Prostate gland (tissue), 2 donors: ENCODE measurements around the gene IFNLR1. TPM values are rescaled to one million over a fixed set of nuclear protein-coding genes. Genes with fewer than 3 reads are reported as not detected.
A peak's percentile ranks its signal among the peaks of the same experiment; 100 is the strongest.

Experiments used
- DNase-seq: peaks from one replicate; pipeline ENCODE4 v3.0.0-alpha.2; 2019; ENCODE audit warnings: low spot score
- H3K27ac ChIP-seq, 2 donors: fragments of 200-600 bp; sonication (generic); 2 replicates each; pipeline ENCODE4 v1.5.1; 2017 to 2019
- H3K27me3 ChIP-seq: fragments of 200-600 bp; sonication (generic); replicated peaks from 2 replicates; pipeline ENCODE4 v1.5.1; 2019; ENCODE audit not compliant: insufficient read depth
- H3K36me3 ChIP-seq, 2 donors: fragments of 200-600 bp; sonication (generic); 1 replicate in 1 of 2; 2 replicates in 1 of 2; pipeline versions ENCODE4 v1.5.1 to v1.8.1; 2017 to 2019
- H3K4me1 ChIP-seq: fragments of 200-600 bp; sonication (generic); replicated peaks from 2 replicates; pipeline ENCODE4 v1.5.1; 2019
- H3K4me3 ChIP-seq, 2 donors: fragments of 200-600 bp; sonication (generic); 2 replicates each; pipeline ENCODE4 v1.5.1; 2017 to 2019
- H3K9me3 ChIP-seq: fragments of 200-600 bp; sonication (generic); 2 replicates; pipeline ENCODE4 v1.5.1; 2017
- CTCF ChIP-seq, 4 experiments: fragments of 200-600 bp in 2 of 4; fragments of 450-650 bp in 2 of 4; sonication (generic) in 2 of 4; IDR thresholded peaks; 1 replicate in 3 of 4; 2 replicates in 1 of 4; pipeline ENCODE4 v1.5.1; 2016 to 2019; ENCODE audit warnings: antibody characterized with exemption in 4 of 4, mild to moderate bottlenecking in 2 of 4, moderate library complexity in 2 of 4
- POLR2A ChIP-seq: fragments of 450-650 bp; IDR thresholded peaks from one replicate; pipeline ENCODE4 v1.6.1; 2016; ENCODE audit warnings: antibody characterized with exemption, mild to moderate bottlenecking
- POLR2AphosphoS5 ChIP-seq: sonication (generic); formaldehyde crosslinking; IDR thresholded peaks from one replicate; pipeline ENCODE4 v1.6.1; 2017; ENCODE audit warnings: antibody characterized with exemption
- WGBS: methylation state at CpG from one replicate; pipeline ENCODE4 v1.1.5; 2018; 5-methylcytosine and 5-hydroxymethylcytosine counted together
- intact Hi-C: fragments of 100-400 bp; cut with DNase I; formaldehyde crosslinking; loops from one replicate; pipeline ENCODE4 v1.14.2; 2022
- total RNA-seq, 2 donors: library from RNA; depleted of rRNA; stranded (reverse); fragments of >200 nt; gene quantifications; one replicate each; pipeline ENCODE4 v1.1.0, GENCODE V29; 2016

Gene IFNLR1
- total RNA-seq, 2 donors from 2014 or later = 6.6 to 9.2 TPM

GRCh38 chr1:24202987-24203386 is 15.9 kb upstream of the IFNLR1 start:
- H3K4me1 ChIP-seq = peaks cover 11% of the 10 kb centered on the region
- no peaks in the 10 kb centered on the region for H3K9me3 ChIP-seq
- H3K27ac ChIP-seq = peak overlapping the region; percentile 67 to 84
- intact Hi-C loops = loop anchor here (1.0 to 10.0 kb wide), 2 partner anchors 112 to 189 kb away; partner anchors contain the start of gene GRHL3
- WGBS = 66% methylated on average over 4 of the region's 4 CpGs
- H3K4me3 ChIP-seq = no peak overlapping the region
- no peak for DNase-seq
- H3K27me3 ChIP-seq = no peaks in the 10 kb centered on the region
- no peaks in the 10 kb centered on the region for H3K36me3 ChIP-seq
- no peak for TF ChIP-seq POLR2A

- no peaks in the 10 kb centered on the region for H3K27me3 ChIP-seq
- H3K4me3 ChIP-seq = no peak overlapping the region
- peak overlapping the region; percentile 67 to 84 for H3K27ac ChIP-seq
- H3K9me3 ChIP-seq = no peaks in the 10 kb centered on the region
- DNase-seq = no peak
- peaks cover 11% of the 10 kb centered on the region for H3K4me1 ChIP-seq
- TF ChIP-seq CTCF (IDR thresholded peaks at IDR 0.05) (no peak), POLR2A (no peak), POLR2AphosphoS5 (no peak)
- H3K36me3 ChIP-seq = no peaks in the 10 kb centered on the region
- intact Hi-C loops = loop anchor here (1.0 to 10.0 kb wide), 2 partner anchors 112 to 190 kb away; partner anchors contain the start of gene GRHL3
- WGBS = 87% methylated on average over 9 of the region's 9 CpGs
These were observed 15.5 kb upstream of the IFNLR1 start for GRCh38 chr1:24202556-24202955.

- Histone ChIP-seq H3K27ac (peak overlapping the region; percentile 67 to 84), H3K9me3 (no peaks in the 10 kb centered on the region), H3K36me3 (no peaks in the 10 kb centered on the region), H3K4me3 (no peak overlapping the region), H3K4me1 (peaks cover 11% of the 10 kb centered on the region), H3K27me3 (no peaks in the 10 kb centered on the region)
- peak; percentile 87 to 99 (median 97) for TF ChIP-seq CTCF (IDR thresholded peaks at IDR 0.05)
- peak; percentile 34 for TF ChIP-seq POLR2A
- peak; percentile 96 for TF ChIP-seq POLR2AphosphoS5
- WGBS = 25% methylated on average over 5 of the region's 5 CpGs
- peak; percentile 98 for DNase-seq
- intact Hi-C loops = loop anchor here (1.0 to 10.0 kb wide), 2 partner anchors 113 to 190 kb away; partner anchors contain the start of gene GRHL3
These were observed 14.9 kb upstream of the IFNLR1 start for GRCh38 chr1:24201941-24202440.

GRCh38 chr1:24199291-24199900 is 12.3 kb upstream of the IFNLR1 start:
- Histone ChIP-seq H3K4me1 (peaks cover 7% of the 10 kb centered on the region), H3K9me3 (no peaks in the 10 kb centered on the region), H3K27ac (no peak overlapping the region), H3K4me3 (no peak overlapping the region), H3K27me3 (no peaks in the 10 kb centered on the region), H3K36me3 (no peaks in the 10 kb centered on the region)
- 30% methylated on average over 15 of the region's 15 CpGs for WGBS
- no peak for TF ChIP-seq POLR2A
- peak; percentile 53 for TF ChIP-seq POLR2AphosphoS5
- peak; percentile 82 to 91 (median 90) for TF ChIP-seq CTCF (IDR thresholded peaks at IDR 0.05)
- peak; percentile 51 for DNase-seq
- intact Hi-C loops = loop anchor here (2.0 kb wide), 1 partner anchor 437 kb away; no protein-coding TSS in a partner anchor

- 66% methylated on average over 8 of the region's 8 CpGs for WGBS
- DNase-seq = no peak
- H3K4me1 ChIP-seq = peaks cover 7% of the 10 kb centered on the region
- no peaks in the 10 kb centered on the region for H3K27me3 ChIP-seq
- H3K9me3 ChIP-seq = no peaks in the 10 kb centered on the region
- H3K27ac ChIP-seq = no peak overlapping the region
- no peak overlapping the region for H3K4me3 ChIP-seq
- no peaks in the 10 kb centered on the region for H3K36me3 ChIP-seq
- no peak for TF ChIP-seq CTCF (IDR thresholded peaks at IDR 0.05)
- no peak for TF ChIP-seq POLR2AphosphoS5
- no peak for TF ChIP-seq POLR2A
- intact Hi-C loops = loop anchor here (2.0 kb wide), 1 partner anchor 438 kb away; no protein-coding TSS in a partner anchor
These were observed 11.7 kb upstream of the IFNLR1 start for GRCh38 chr1:24198766-24199165.
